HAP-1 (cell line): ENCODE measurements around the gene PDXDC1.
"Not testable (repeated sequence)": the region's sequence is repeated elsewhere in the genome, so short reads cannot be mapped to it uniquely, and the experiment has no call there.

Experiments
- DNase-seq, 2 experiments: peaks; one replicate each; pipeline ENCODE4 v3.0.0-alpha.2; 2016 to 2020; ENCODE audit warnings: low spot score in 2 of 2
- H3K27me3 ChIP-seq: fragments of 250-450 bp; sonication (Bioruptor Pico); 2 replicates; pipeline ENCODE4 v1.5.1; 2020; ENCODE audit warnings: low read depth, mild to moderate bottlenecking, moderate library complexity
- H3K36me3 ChIP-seq: fragments of 250-450 bp; sonication (Bioruptor Pico); replicated peaks from 2 replicates; pipeline ENCODE4 v1.5.1; 2020; ENCODE audit warnings: mild to moderate bottlenecking
- H3K4me1 ChIP-seq: fragments of 250-450 bp; sonication (Bioruptor Pico); 2 replicates; pipeline ENCODE4 v1.5.1; 2020; ENCODE audit warnings: mild to moderate bottlenecking
- H3K4me3 ChIP-seq: fragments of 250-450 bp; sonication (Bioruptor Pico); 2 replicates; pipeline ENCODE4 v1.5.1; 2020; ENCODE audit warnings: mild to moderate bottlenecking, moderate library complexity
- H3K9me3 ChIP-seq: fragments of 250-450 bp; sonication (Bioruptor Pico); 2 replicates; pipeline ENCODE4 v1.5.1; 2020; ENCODE audit warnings: mild to moderate bottlenecking, moderate library complexity
- in situ Hi-C: fragments of 300-500 bp; cut with MboI; formaldehyde crosslinking; loops from 3 replicates; pipeline ENCODE4 v1.14.3; 2020; ENCODE audit warnings: low sequenced_read_pairs, inconsistent platforms, mixed read lengths

Gene PDXDC1

GRCh38 chr16:15130256-15130932 is 155.6 kb downstream of the PDXDC1 start:
- DNase-seq, H3K4me1 ChIP-seq, in situ Hi-C loops, H3K9me3 ChIP-seq, H3K27me3 ChIP-seq, H3K36me3 ChIP-seq, H3K4me3 ChIP-seq: not testable (repeated sequence)

- H3K36me3 ChIP-seq, in situ Hi-C loops, H3K27me3 ChIP-seq, H3K4me1 ChIP-seq, DNase-seq, H3K9me3 ChIP-seq, H3K4me3 ChIP-seq: not testable (repeated sequence)
Measured at GRCh38 chr16:15130943-15131700, 156.3 kb downstream of the PDXDC1 start.

- DNase-seq, H3K4me3 ChIP-seq, in situ Hi-C loops, H3K27me3 ChIP-seq, H3K36me3 ChIP-seq, H3K9me3 ChIP-seq, H3K4me1 ChIP-seq: not testable (repeated sequence)
Measured at GRCh38 chr16:15132719-15133428, 158.0 kb downstream of the PDXDC1 start.

- H3K36me3 ChIP-seq, DNase-seq, H3K4me1 ChIP-seq, H3K4me3 ChIP-seq, H3K9me3 ChIP-seq, in situ Hi-C loops, H3K27me3 ChIP-seq: not testable (repeated sequence)
Measured at GRCh38 chr16:15133554-15133953, 158.7 kb downstream of the PDXDC1 start.

GRCh38 chr16:15134752-15135482 is 160.1 kb downstream of the PDXDC1 start:
- H3K9me3 ChIP-seq, DNase-seq, H3K36me3 ChIP-seq, in situ Hi-C loops, H3K4me3 ChIP-seq, H3K27me3 ChIP-seq, H3K4me1 ChIP-seq: not testable (repeated sequence)

- H3K4me3 ChIP-seq, H3K4me1 ChIP-seq, H3K9me3 ChIP-seq, H3K27me3 ChIP-seq, in situ Hi-C loops, H3K36me3 ChIP-seq, DNase-seq: not testable (repeated sequence)
Measured at GRCh38 chr16:15135483-15136360, 160.9 kb downstream of the PDXDC1 start.

- DNase-seq, H3K36me3 ChIP-seq, H3K9me3 ChIP-seq, H3K4me3 ChIP-seq, H3K4me1 ChIP-seq, in situ Hi-C loops, H3K27me3 ChIP-seq: not testable (repeated sequence)
Measured at GRCh38 chr16:15137514-15137913, 162.7 kb downstream of the PDXDC1 start.

- H3K4me1 ChIP-seq, in situ Hi-C loops, DNase-seq, H3K36me3 ChIP-seq, H3K27me3 ChIP-seq, H3K9me3 ChIP-seq, H3K4me3 ChIP-seq: not testable (repeated sequence)
Measured at GRCh38 chr16:15140444-15141365, 165.9 kb downstream of the PDXDC1 start.

- no peak for DNase-seq
- H3K4me1 ChIP-seq = no peaks in the 10 kb centered on the region
- no peak overlapping the region for H3K4me3 ChIP-seq
- H3K9me3 ChIP-seq = no peaks in the 10 kb centered on the region
- in situ Hi-C loops = no loop called here
- H3K36me3 ChIP-seq = no peaks in the 10 kb centered on the region; the same call in 1 of the 2 replicates
- no peaks in the 10 kb centered on the region for H3K27me3 ChIP-seq
Measured at GRCh38 chr16:15141586-15141985, 166.8 kb downstream of the PDXDC1 start.

GRCh38 chr16:15142107-15142890 is 167.5 kb downstream of the PDXDC1 start:
- DNase-seq, H3K4me3 ChIP-seq, in situ Hi-C loops: not testable (repeated sequence)

GRCh38 chr16:15142891-15143600 is 168.2 kb downstream of the PDXDC1 start:
- H3K4me3 ChIP-seq, in situ Hi-C loops, H3K36me3 ChIP-seq, H3K4me1 ChIP-seq, H3K27me3 ChIP-seq, DNase-seq, H3K9me3 ChIP-seq: not testable (repeated sequence)

More at GRCh38 chr16:15142107-15142890, 167.5 kb downstream of the PDXDC1 start:
- not testable (repeated sequence) for H3K4me1 ChIP-seq, H3K9me3 ChIP-seq, H3K36me3 ChIP-seq, H3K27me3 ChIP-seq
